ENCODE results near the gene CXCR4.
"Not testable (repeated sequence)": the region's sequence is repeated elsewhere in the genome, so short reads cannot be mapped to it uniquely, and the experiment has no call there.

Gene CXCR4

DNA sequence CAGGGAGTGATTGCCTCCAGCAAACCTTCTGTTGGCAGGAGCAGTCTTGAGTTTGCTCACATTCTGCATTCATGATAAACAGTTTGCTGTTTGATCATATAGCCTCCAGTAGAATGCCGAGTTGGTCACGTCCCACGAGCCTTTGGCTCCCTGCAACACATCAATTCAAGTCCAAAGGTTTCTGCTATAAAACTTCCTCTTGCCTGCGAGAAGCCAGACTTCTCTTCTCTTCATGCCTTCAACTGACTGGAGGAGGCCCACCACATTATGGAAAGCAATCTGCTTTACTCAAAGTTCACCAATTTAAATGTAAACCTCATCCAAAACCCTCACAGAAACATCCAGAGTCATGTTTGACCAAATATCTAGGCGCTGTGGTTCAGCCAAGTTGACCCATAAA is 40.8 kb downstream of the CXCR4 start:
- no peak for DNase-seq (ENCODE audit: low read depth in 2 of 2)

DNA sequence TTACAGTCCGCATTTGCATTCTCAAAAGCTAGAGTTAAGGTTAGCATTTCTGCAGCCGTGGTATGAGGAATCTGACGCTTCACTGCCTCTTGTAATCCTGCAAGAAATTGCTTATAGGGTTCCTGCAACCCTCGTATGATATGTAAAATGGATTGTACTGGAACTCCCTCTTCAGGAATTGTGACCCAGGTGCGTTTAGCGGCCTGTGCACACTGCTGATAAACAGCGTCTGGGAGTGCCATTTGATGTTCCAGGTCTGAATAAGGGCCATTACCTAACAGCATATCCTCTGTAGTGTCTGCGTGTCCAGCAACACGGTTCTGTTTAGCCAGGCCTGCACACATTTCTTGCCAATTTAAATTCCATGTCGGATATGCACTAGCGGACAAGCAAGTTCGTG is 42.5 kb downstream of the CXCR4 start:
- no peak for DNase-seq (ENCODE audit: low read depth in 2 of 2)

DNA sequence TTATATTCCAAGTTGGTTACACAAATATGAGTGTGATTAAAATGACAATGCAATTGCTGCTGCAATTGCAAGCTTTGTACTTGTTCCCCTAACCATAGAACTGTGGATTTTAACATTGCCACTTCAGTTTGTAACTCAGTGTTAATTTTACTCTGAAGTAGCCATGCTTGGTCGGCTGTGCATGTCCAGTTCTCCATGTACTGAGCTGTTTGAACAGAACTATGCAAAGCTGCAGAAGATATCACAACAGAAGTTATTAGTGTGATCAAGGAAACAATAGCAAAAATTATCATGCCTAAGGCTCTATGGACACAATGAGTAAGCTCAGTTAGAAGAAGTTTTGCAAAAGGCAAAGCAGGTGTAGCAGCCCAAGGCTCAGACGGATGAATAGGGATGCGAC is 45.3 kb downstream of the CXCR4 start:
- DNase-seq (ENCODE audit: low read depth in 2 of 2) = no peak

- not testable (repeated sequence) for DNase-seq (ENCODE audit: low read depth in 2 of 2)
These were observed 46.1 kb downstream of the CXCR4 start for GRCh38 chr2:136071887-136072286.

GRCh38 chr2:136070913-136071312 is 47.0 kb downstream of the CXCR4 start:
- DNase-seq (ENCODE audit: low read depth in 2 of 2) = no peak

DNA sequence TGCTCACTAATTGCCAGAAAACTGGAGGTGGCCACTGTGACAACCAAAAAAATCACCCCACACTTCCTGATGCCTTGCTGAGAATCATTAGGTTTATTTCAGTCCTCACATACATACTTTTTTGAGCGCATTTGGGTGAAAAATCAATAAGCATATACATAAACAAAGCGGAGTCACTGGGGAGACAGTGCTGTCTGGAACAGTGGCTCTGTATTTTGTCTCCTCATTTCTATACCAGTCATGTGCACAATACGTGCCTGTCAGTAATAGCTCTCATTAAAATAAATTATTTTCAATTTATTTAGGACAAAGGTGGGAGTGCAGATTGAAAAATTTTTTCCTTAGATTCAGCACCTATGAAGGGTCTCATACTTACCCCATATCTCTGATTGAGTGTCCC is 48.2 kb downstream of the CXCR4 start:
- DNase-seq (ENCODE audit: low read depth in 2 of 2) = no peak

GRCh38 chr2:136068581-136069227 is 49.2 kb downstream of the CXCR4 start:
- DNase-seq (ENCODE audit: low read depth in 2 of 2) = no peak

DNA sequence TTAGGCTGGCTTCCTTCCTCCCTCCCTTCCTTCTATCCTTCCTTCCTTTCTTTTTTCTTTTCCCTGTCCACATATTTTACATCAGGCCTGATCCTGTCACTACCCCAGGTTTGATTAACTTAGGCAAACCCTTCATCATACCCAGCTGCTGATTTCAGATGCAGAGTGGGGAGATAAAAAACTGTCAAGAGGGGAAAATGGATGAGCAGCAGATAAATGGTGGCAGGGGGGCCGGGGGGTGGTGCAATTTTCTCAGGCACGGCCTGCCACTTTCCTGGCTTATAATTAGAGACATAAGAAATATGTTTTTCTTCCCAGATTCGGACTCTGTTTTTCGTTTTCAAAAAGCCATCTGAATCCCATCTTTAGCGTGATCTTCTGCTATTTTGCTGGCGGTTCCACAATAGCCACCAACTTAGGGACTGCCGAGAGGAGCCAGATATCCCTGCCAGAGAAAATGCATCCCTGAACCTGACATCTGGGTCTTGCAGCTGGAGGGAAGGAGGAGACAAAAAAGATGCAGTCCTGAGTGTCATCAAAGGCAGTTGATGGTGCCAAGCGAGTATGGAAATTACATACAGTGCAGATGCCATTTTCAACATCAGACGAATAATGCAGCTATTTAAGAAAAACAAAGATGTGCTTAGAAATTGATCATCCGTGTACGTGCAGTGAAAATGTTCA is 49.9 kb downstream of the CXCR4 start:
- DNase-seq (ENCODE audit: low read depth in 2 of 2) = no peak

GRCh38 chr2:136067459-136067858 is 50.5 kb downstream of the CXCR4 start:
- no peak for DNase-seq (ENCODE audit: low read depth in 2 of 2)

DNA sequence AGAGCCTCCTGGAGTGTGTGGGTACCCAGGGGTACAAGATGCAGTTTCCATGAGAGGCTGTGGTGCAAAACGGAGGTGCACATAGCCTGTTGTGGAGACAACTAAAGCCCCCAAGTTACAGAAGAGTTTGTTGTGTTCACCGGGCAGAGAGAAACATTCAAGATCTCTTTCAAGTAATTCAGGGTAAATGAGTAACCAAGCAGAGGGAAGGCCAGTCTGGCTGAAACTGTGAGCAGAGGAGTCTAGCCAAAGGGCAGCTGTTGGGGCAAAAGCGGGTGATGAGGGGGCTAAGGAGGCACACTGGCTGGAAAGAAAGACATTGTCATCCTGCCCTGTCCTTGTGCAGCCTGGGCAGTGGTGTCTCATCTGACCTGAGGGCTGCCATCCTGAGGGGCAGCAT is 52.0 kb downstream of the CXCR4 start:
- DNase-seq (ENCODE audit: low read depth in 2 of 2) = no peak

- DNase-seq (ENCODE audit: low read depth in 2 of 2) = no peak
These were observed 52.6 kb downstream of the CXCR4 start for GRCh38 chr2:136065384-136065783.
